HCT116 (cell line): ENCODE data around the gene FHIT. TPM values are rescaled to one million over a fixed set of nuclear protein-coding genes. Genes with fewer than 3 reads are reported as not detected.

ENCODE experiments used
- ATAC-seq: fragments of 200-7000 bp; cut with Tn5 transposase; 2 replicates; pipeline ENCODE4 v1.9.1; 2020; ENCODE audit warnings: mild to moderate bottlenecking, moderate library complexity
- BruUV-seq: library from RNA; stranded (reverse); fragments of 400-500 nt; replicated peaks from 2 replicates; lab custom pipeline; 2021; lab: Mats Ljungman, UMichigan
- CTCF ChIA-PET: fragments of 300-600 bp; sonication (Branson Sonifier 250); formaldehyde crosslinking; loops from one replicate; lab custom pipeline; 2021; ENCODE audit warnings: antibody characterized with exemption; lab: Charles Lee
- POLR2A ChIA-PET: fragments of 300-600, 350-600 bp; sonication (Branson Sonifier 250); formaldehyde crosslinking; loops from one replicate; lab custom pipeline; 2021; ENCODE audit warnings: antibody characterized with exemption; lab: Charles Lee
- RAD21 ChIA-PET, 2 experiments: fragments of 300-600 bp; sonication (Branson Sonifier 250); formaldehyde crosslinking; loops; one replicate each; lab custom pipeline; 2023; ENCODE audit warnings: low total read pairs in 2 of 2; ENCODE audit not compliant: uncharacterized antibody in 2 of 2, unreplicated experiment in 2 of 2, low non-redundant PET in 1 of 2; lab: Charles Lee
- DNase-seq: peaks from one replicate; pipeline ENCODE4 v3.0.0-alpha.2; 2010; ENCODE audit warnings: low read depth, low spot score
- H2AFZ ChIP-seq: fragments of 200-600 bp; shearing (Covaris generic), sonication (generic); 2 replicates; pipeline ENCODE4 v1.6.1; 2017; ENCODE audit warnings: low read depth, mixed run types, mixed read lengths, antibody characterized with exemption, low read length; ENCODE audit not compliant: poor library complexity, severe bottlenecking
- H3K27ac ChIP-seq: 2 replicates; pipeline ENCODE4 v1.5.1; 2012; ENCODE audit warnings: low read depth, low read length
- H3K27me3 ChIP-seq: fragments of 200-600 bp; sonication (generic); 2 replicates; pipeline ENCODE4 v1.6.1; 2016; ENCODE audit warnings: mixed run types, low read length, mixed read lengths; ENCODE audit not compliant: insufficient read depth
- H3K36me3 ChIP-seq, 2 experiments: fragments of 200-500 bp in 1 of 2; fragments of 200-600 bp in 1 of 2; sonication (Bioruptor generic) in 1 of 2; sonication (generic) in 1 of 2; 2 replicates each; pipeline versions ENCODE4 v1.5.1 to v1.6.1; 2014 to 2016; ENCODE audit warnings: low read length in 2 of 2, inconsistent platforms in 1 of 2, mixed read lengths in 1 of 2, mixed run types in 1 of 2; ENCODE audit not compliant: insufficient read depth in 2 of 2, control insufficient read depth in 1 of 2
- H3K4me1 ChIP-seq, 2 experiments: fragments of 200-600 bp in 1 of 2; sonication (generic) in 1 of 2; 2 replicates each; pipeline versions ENCODE4 v1.5.1 to v1.6.1; 2012 to 2017; ENCODE audit warnings: low read length in 2 of 2, inconsistent platforms in 1 of 2, mild to moderate bottlenecking in 1 of 2, mixed read lengths in 1 of 2, mixed run types in 1 of 2, moderate library complexity in 1 of 2; ENCODE audit not compliant: insufficient read depth in 2 of 2, control insufficient read depth in 1 of 2
- H3K4me2 ChIP-seq: fragments of 200-600 bp; sonication (generic); 2 replicates; pipeline ENCODE4 v1.6.1; 2017; ENCODE audit warnings: mixed run types, low read length, mixed read lengths
- H3K4me3 ChIP-seq, 2 experiments: fragments of 200-600 bp in 1 of 2; sonication (generic) in 1 of 2; replicated peaks in 1 of 2; 2 replicates each; pipeline ENCODE4 v1.5.1; 2011 to 2016; ENCODE audit warnings: low read length in 2 of 2, control low read depth in 1 of 2, low read depth in 1 of 2, mild to moderate bottlenecking in 1 of 2, mixed read lengths in 1 of 2, mixed run types in 1 of 2
- H3K79me2 ChIP-seq: fragments of 200-600 bp; sonication (generic); 2 replicates; pipeline ENCODE4 v1.6.1; 2017; ENCODE audit warnings: mild to moderate bottlenecking, mixed run types, low read length, moderate library complexity, mixed read lengths; ENCODE audit not compliant: insufficient read depth
- H3K9ac ChIP-seq: fragments of 200-600 bp; sonication (generic); 2 replicates; pipeline ENCODE4 v1.6.1; 2016; ENCODE audit warnings: low read length, mixed read lengths
- H3K9me2 ChIP-seq: fragments of 200-600 bp; sonication (generic), shearing (Covaris generic); 2 replicates; pipeline ENCODE4 v1.6.1; 2017; ENCODE audit warnings: mixed run types, mild to moderate bottlenecking, moderate library complexity; ENCODE audit not compliant: insufficient read depth
- H3K9me3 ChIP-seq, 2 experiments: fragments of 200-500 bp in 1 of 2; fragments of 200-600 bp in 1 of 2; sonication (Bioruptor generic) in 1 of 2; sonication (generic) in 1 of 2; 2 replicates each; pipeline ENCODE4 v1.6.1; 2014 to 2017; ENCODE audit warnings: low read length in 2 of 2, mixed read lengths in 2 of 2, inconsistent platforms in 1 of 2, low read depth in 1 of 2, mild to moderate bottlenecking in 1 of 2, mixed run types in 1 of 2, moderate library complexity in 1 of 2; ENCODE audit not compliant: control insufficient read depth in 1 of 2, insufficient read depth in 1 of 2
- H4K20me1 ChIP-seq: fragments of 200-600 bp; sonication (generic), shearing (Covaris generic); 2 replicates; pipeline ENCODE4 v1.6.1; 2017; ENCODE audit warnings: mixed run types, mild to moderate bottlenecking, moderate library complexity; ENCODE audit not compliant: insufficient read depth
- CBX3 ChIP-seq: IDR thresholded peaks from 2 replicates; pipeline ENCODE4 v1.6.1; 2012; ENCODE audit warnings: low read depth
- CEBPB ChIP-seq: IDR thresholded peaks from 2 replicates; pipeline ENCODE4 v1.6.1; 2012; ENCODE audit warnings: low read depth
- EGR1 ChIP-seq: IDR thresholded peaks from 2 replicates; pipeline ENCODE4 v1.6.1; 2012; ENCODE audit warnings: low read depth
- ELF1 ChIP-seq: IDR thresholded peaks from 2 replicates; pipeline ENCODE4 v1.6.1; 2012; ENCODE audit warnings: low read depth, borderline replicate concordance
- EZH2 ChIP-seq: fragments of 200-600 bp; sonication (generic); IDR thresholded peaks from 2 replicates; pipeline ENCODE4 v1.6.1; 2017; ENCODE audit warnings: antibody characterized with exemption, mixed run types
- EZH2phosphoT487 ChIP-seq: fragments of 200-600 bp; IDR thresholded peaks from 2 replicates; pipeline ENCODE4 v1.6.1; 2018; ENCODE audit warnings: antibody characterized with exemption, borderline replicate concordance
- JUND ChIP-seq: IDR thresholded peaks from 2 replicates; pipeline ENCODE4 v1.6.1; 2012
- POLR2A ChIP-seq: IDR thresholded peaks from 2 replicates; pipeline ENCODE4 v1.7.0; 2011; ENCODE audit warnings: borderline replicate concordance; ENCODE audit not compliant: insufficient read depth, insufficient read length; ENCODE audit errors: extremely low read depth
- RAD21 ChIP-seq: IDR thresholded peaks from 2 replicates; pipeline ENCODE4 v1.6.1; 2012; ENCODE audit warnings: low read depth, mild to moderate bottlenecking
- REST ChIP-seq: IDR thresholded peaks from 2 replicates; pipeline ENCODE4 v1.6.1; 2012; ENCODE audit warnings: low read depth
- SP1 ChIP-seq: IDR thresholded peaks from 2 replicates; pipeline ENCODE4 v1.6.1; 2012; ENCODE audit warnings: low read depth
- SRF ChIP-seq: IDR thresholded peaks from 2 replicates; pipeline ENCODE4 v1.6.1; 2012; ENCODE audit warnings: low read depth
- TCF7L2 ChIP-seq: IDR thresholded peaks from 2 replicates; pipeline ENCODE4 v1.7.0; 2011; ENCODE audit warnings: borderline replicate concordance, inconsistent platforms; ENCODE audit not compliant: insufficient read depth, insufficient read length; ENCODE audit errors: extremely low read depth
- YY1 ChIP-seq: IDR thresholded peaks from 2 replicates; pipeline ENCODE4 v1.6.1; 2011; ENCODE audit warnings: low read length, low read depth, moderate library complexity, mild to moderate bottlenecking; ENCODE audit not compliant: insufficient replicate concordance; ENCODE audit errors: extremely low read depth
- ZFX ChIP-seq: fragments of 450-650 bp; IDR thresholded peaks from 2 replicates; pipeline ENCODE4 v1.6.1; 2017
- intact Hi-C: fragments of 100-400 bp; cut with micrococcal nuclease; formaldehyde crosslinking; loops from 2 replicates; pipeline ENCODE4 v1.10.0; 2022
- total RNA-seq: library from RNA; stranded (reverse); gene quantifications from one replicate; pipeline ENCODE4 v1.2.1, GENCODE V29; 2021; ENCODE audit not compliant: unreplicated experiment
- TF ChIP-seq, protein P1 (sequence below): IDR thresholded peaks from 2 replicates; pipeline ENCODE4 v1.6.1; 2012

FHIT gene
- total RNA-seq, 1 experiment from 2014 or later = 20.1 TPM

GRCh38 chr3:60330107-60330506, 921.1 kb downstream of the FHIT start:
- no peaks in the 10 kb centered on the region for H3K4me1 ChIP-seq
- H3K4me3 ChIP-seq = no peak overlapping the region
- H3K36me3 ChIP-seq = no peaks in the 10 kb centered on the region
- H3K79me2 ChIP-seq = no peaks in the 10 kb centered on the region
- intact Hi-C loops = no loop called here
- no TSS peak for BruUV-seq
- no peaks in the 10 kb centered on the region for H3K27me3 ChIP-seq
- no peak overlapping the region for H3K4me2 ChIP-seq
- no peaks in the 10 kb centered on the region for H3K9me2 ChIP-seq
- no peak overlapping the region for H3K9ac ChIP-seq
- TF ChIP-seq EZH2 = no peak
- no peak for TF ChIP-seq REST
- TF ChIP-seq POLR2A = no peak
- TF ChIP-seq EZH2phosphoT487 = no peak
- TF ChIP-seq ZFX = no peak
- TF ChIP-seq, protein P1, sequence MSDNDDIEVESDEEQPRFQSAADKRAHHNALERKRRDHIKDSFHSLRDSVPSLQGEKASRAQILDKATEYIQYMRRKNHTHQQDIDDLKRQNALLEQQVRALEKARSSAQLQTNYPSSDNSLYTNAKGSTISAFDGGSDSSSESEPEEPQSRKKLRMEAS = no peak
- no peak for TF ChIP-seq TCF7L2
- no peak for TF ChIP-seq RAD21
- no peak for TF ChIP-seq SP1
- TF ChIP-seq EGR1 = no peak
- no peak for TF ChIP-seq ELF1
- TF ChIP-seq CEBPB = no peak
- no peak for TF ChIP-seq YY1
- TF ChIP-seq SRF = no peak
- no peak for TF ChIP-seq CBX3
- no peak for TF ChIP-seq JUND
- DNase-seq (no peak), ATAC-seq (no peak)
- H3K27ac ChIP-seq = no peak overlapping the region
- ChIA-PET CTCF (no interaction called here), RAD21 (no interaction called here), POLR2A (no interaction called here)
- no peaks in the 10 kb centered on the region for H4K20me1 ChIP-seq
- no peak overlapping the region for H2AFZ ChIP-seq
- H3K9me3 ChIP-seq = no peaks in the 10 kb centered on the region
